ENCODE results near the gene IL1R2. TPM values are rescaled to one million over a fixed set of nuclear protein-coding genes. Genes with fewer than 3 reads are reported as not detected.

Gene IL1R2
- total RNA-seq, 1 donor = 0.36 TPM

DNA sequence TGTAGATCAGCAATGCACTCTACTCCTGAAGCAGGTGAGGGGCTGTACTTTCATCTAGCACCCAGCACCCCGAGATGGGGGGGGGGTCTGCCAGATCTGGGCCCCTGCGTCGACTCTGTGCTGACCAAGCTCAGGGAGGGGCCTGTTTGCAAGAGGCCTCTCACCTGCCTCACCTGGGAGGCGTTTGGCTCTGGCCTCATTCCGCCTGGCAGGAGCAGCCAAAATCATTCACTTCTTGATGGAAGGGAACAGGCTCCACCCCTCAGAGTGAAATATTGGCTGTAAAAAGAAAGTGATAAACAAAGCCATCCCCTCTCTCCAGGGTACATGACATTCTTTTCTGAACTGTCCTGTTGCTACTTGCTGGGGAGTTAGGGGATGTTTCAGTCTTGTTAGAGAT, 10.7 kb upstream of the IL1R2 start:
- H3K9me3 ChIP-seq (ENCODE audit: low read depth, low read length) = no peaks in the 10 kb centered on the region
- no peak overlapping the region for H2AFZ ChIP-seq (ENCODE audit: low read length)
- peak; percentile 11 for DNase-seq (ENCODE audit: insufficient read length, low spot score, missing footprints)
- no peak overlapping the region for H3K4me2 ChIP-seq (ENCODE audit: insufficient read depth, low read length)
- no peak overlapping the region for H3K27ac ChIP-seq (ENCODE audit: low read depth, low read length)
- no peaks in the 10 kb centered on the region for H3K36me3 ChIP-seq (ENCODE audit: insufficient read depth, low read length)
- H4K20me1 ChIP-seq (ENCODE audit: insufficient read depth, low read length) = no peaks in the 10 kb centered on the region
- no peak for TF ChIP-seq CTCF (IDR thresholded peaks at IDR 0.05; ENCODE audit: extremely low read depth, low read depth, low read length)
- no peaks in the 10 kb centered on the region for H3K79me2 ChIP-seq (ENCODE audit: insufficient read depth, low read length)
- H3K4me1 ChIP-seq (ENCODE audit: insufficient read depth, low read length) = peaks cover 2% of the 10 kb centered on the region
- no peaks in the 10 kb centered on the region for H3K27me3 ChIP-seq (ENCODE audit: insufficient read depth, low read length)
- H3K4me3 ChIP-seq (ENCODE audit: insufficient read depth, low read length) = no peak overlapping the region

DNA sequence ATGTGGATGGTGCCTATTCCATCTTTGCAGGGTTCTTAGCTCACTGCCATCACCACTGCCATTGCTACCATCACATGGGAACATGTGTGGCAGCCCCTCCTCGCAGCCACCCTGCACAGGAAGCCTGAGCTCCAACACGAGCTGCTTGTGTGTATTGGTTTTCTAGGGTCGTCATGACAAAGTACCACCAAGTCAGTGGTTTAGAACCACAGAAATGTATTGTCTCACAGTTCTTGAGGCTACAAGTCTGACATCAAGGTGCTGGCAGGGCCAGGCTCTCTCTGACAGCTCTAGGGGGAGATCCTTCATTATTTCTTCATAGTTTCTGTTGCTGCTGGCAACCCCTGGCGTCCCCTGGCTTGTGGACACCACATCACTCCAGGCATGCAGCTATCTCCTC, 10.3 kb upstream of the IL1R2 start:
- Histone ChIP-seq H3K4me2 (ENCODE audit: insufficient read depth, low read length) (no peak overlapping the region), H3K36me3 (ENCODE audit: insufficient read depth, low read length) (no peaks in the 10 kb centered on the region), H3K27me3 (ENCODE audit: insufficient read depth, low read length) (no peaks in the 10 kb centered on the region), H3K4me1 (ENCODE audit: insufficient read depth, low read length) (peaks cover 1% of the 10 kb centered on the region), H2AFZ (ENCODE audit: low read length) (no peak overlapping the region), H4K20me1 (ENCODE audit: insufficient read depth, low read length) (no peaks in the 10 kb centered on the region), H3K9me3 (ENCODE audit: low read depth, low read length) (no peaks in the 10 kb centered on the region), H3K27ac (ENCODE audit: low read depth, low read length) (no peak overlapping the region), H3K4me3 (ENCODE audit: insufficient read depth, low read length) (no peak overlapping the region), H3K79me2 (ENCODE audit: insufficient read depth, low read length) (no peaks in the 10 kb centered on the region)
- peak; percentile 4 for DNase-seq (ENCODE audit: insufficient read length, low spot score, missing footprints)
- no peak for TF ChIP-seq CTCF (IDR thresholded peaks at IDR 0.05; ENCODE audit: extremely low read depth, low read depth, low read length)

DNA sequence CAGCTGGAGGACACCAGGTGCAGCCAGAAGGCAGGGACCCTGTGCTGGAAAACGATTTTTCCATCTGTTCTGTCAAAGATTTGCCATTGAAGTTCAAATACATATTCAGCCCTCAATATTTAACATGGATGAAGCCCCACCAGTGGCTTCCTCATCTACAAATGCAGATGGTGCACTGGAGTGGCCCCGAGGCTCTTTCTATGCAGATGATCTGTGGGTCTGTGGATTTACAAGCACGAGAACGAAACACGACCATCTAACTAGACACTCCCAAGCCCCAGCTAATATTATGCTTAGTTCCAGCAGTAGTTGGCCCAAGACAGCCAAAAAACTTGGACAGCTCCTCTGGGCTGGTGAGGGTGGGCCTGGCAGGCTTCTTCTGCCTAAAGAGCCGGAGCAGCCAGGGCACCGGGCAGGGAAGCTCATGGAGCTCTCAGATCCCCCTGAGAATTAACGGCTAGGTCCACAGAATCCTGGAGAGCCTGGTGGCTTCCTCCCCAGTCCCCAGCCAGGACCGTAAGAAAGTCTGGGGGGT, 9.2 kb upstream of the IL1R2 start:
- no peaks in the 10 kb centered on the region for H3K9me3 ChIP-seq (ENCODE audit: low read depth, low read length)
- TF ChIP-seq CTCF (IDR thresholded peaks at IDR 0.05; ENCODE audit: extremely low read depth, low read depth, low read length) = no peak
- no peaks in the 10 kb centered on the region for H3K27me3 ChIP-seq (ENCODE audit: insufficient read depth, low read length)
- H3K27ac ChIP-seq (ENCODE audit: low read depth, low read length) = no peak overlapping the region
- H3K4me3 ChIP-seq (ENCODE audit: insufficient read depth, low read length) = no peak overlapping the region
- no peaks in the 10 kb centered on the region for H3K36me3 ChIP-seq (ENCODE audit: insufficient read depth, low read length)
- no peak overlapping the region for H3K4me2 ChIP-seq (ENCODE audit: insufficient read depth, low read length)
- H4K20me1 ChIP-seq (ENCODE audit: insufficient read depth, low read length) = no peaks in the 10 kb centered on the region
- no peak overlapping the region for H2AFZ ChIP-seq (ENCODE audit: low read length)
- H3K79me2 ChIP-seq (ENCODE audit: insufficient read depth, low read length) = no peaks in the 10 kb centered on the region
- DNase-seq (ENCODE audit: insufficient read length, low spot score, missing footprints) = peak; percentile 30
- no peaks in the 10 kb centered on the region for H3K4me1 ChIP-seq (ENCODE audit: insufficient read depth, low read length)

- DNase-seq (ENCODE audit: insufficient read length, low spot score, missing footprints) = no peak
- no peaks in the 10 kb centered on the region for H3K4me1 ChIP-seq (ENCODE audit: insufficient read depth, low read length)
- no peak for TF ChIP-seq CTCF (IDR thresholded peaks at IDR 0.05; ENCODE audit: extremely low read depth, low read depth, low read length)
- H3K27ac ChIP-seq (ENCODE audit: low read depth, low read length) = no peak overlapping the region
- H3K36me3 ChIP-seq (ENCODE audit: insufficient read depth, low read length) = no peaks in the 10 kb centered on the region
- H3K9me3 ChIP-seq (ENCODE audit: low read depth, low read length) = no peaks in the 10 kb centered on the region
- no peaks in the 10 kb centered on the region for H3K27me3 ChIP-seq (ENCODE audit: insufficient read depth, low read length)
- no peak overlapping the region for H3K4me3 ChIP-seq (ENCODE audit: insufficient read depth, low read length)
- no peak overlapping the region for H2AFZ ChIP-seq (ENCODE audit: low read length)
- no peaks in the 10 kb centered on the region for H4K20me1 ChIP-seq (ENCODE audit: insufficient read depth, low read length)
- no peaks in the 10 kb centered on the region for H3K79me2 ChIP-seq (ENCODE audit: insufficient read depth, low read length)
- no peak overlapping the region for H3K4me2 ChIP-seq (ENCODE audit: insufficient read depth, low read length)
These were observed 8.3 kb upstream of the IL1R2 start for GRCh38 chr2:101983486-101983885.
